ENCODE results near the gene TSEN15.
A peak's percentile ranks its signal among the peaks of the same experiment; 100 is the strongest.
"Not testable (repeated sequence)": the region's sequence is repeated elsewhere in the genome, so short reads cannot be mapped to it uniquely, and the experiment has no call there.

The TSEN15 gene

DNA sequence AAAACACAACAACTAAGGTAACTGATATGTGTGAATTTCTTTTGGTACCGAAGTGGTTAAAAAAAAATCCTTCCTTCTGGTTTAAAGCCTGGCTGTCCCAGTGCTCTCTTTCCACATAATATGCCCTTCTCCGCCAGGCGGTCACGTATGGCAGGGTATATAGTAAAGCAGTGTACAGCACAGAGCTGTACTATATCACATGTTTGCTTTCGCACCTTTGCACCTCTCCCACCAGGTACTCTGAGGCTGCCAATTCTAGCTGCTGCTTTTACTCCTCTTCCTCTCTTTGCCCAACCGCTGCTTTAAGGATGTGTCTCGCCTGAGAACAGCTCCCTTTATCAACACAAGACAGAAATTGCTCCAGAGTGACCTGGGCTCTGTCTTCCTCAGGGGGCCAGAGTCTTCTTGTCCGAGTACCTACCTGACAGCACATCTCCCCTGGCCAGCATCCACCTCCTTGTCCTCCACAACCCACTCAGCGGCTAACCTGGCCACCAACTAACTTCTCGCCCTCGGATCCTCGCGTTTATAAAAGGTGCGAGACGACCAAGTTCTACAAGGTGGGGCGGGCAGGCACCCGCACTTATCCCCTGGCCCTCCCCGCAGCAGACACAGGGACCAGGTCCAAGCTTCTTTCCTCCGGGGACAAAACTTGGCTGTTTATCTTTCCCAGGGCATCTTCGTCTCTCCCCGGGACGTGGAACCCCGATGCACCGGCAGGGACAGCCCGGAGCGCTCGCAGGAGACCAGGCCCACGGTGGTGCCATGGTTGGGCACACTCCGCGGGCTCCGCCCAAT lies 15.6 kb upstream of the TSEN15 start:
- TF ChIP-seq, protein P1, sequence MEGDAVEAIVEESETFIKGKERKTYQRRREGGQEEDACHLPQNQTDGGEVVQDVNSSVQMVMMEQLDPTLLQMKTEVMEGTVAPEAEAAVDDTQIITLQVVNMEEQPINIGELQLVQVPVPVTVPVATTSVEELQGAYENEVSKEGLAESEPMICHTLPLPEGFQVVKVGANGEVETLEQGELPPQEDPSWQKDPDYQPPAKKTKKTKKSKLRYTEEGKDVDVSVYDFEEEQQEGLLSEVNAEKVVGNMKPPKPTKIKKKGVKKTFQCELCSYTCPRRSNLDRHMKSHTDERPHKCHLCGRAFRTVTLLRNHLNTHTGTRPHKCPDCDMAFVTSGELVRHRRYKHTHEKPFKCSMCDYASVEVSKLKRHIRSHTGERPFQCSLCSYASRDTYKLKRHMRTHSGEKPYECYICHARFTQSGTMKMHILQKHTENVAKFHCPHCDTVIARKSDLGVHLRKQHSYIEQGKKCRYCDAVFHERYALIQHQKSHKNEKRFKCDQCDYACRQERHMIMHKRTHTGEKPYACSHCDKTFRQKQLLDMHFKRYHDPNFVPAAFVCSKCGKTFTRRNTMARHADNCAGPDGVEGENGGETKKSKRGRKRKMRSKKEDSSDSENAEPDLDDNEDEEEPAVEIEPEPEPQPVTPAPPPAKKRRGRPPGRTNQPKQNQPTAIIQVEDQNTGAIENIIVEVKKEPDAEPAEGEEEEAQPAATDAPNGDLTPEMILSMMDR (IDR thresholded peaks at IDR 0.05; ENCODE audit: extremely low read depth, missing control alignments): no peak
- no peak for DNase-seq (ENCODE audit: low spot score)

DNA sequence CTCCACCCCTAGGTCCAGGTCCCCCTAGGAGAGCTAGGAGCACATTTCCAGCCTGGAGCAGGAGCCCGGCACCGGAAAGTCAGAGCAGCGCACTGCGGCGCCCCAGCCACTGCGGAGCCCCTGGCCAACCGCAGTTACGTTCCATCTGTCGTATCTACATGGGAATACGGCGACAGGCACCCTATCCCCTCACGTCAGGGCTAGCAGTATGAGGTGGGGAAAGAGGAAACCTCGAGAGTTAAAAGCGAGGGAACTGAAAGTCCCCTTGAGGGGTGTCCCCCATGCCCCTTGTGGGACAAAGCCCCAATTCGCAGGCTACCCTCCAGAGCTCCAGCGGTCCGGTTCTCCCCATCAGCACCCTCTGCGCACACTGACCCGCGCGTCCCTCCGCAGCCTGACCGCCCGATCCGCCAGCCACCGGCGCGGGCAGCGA lies 15.0 kb upstream of the TSEN15 start:
- DNase-seq (ENCODE audit: low spot score): peak; percentile 41

DNA sequence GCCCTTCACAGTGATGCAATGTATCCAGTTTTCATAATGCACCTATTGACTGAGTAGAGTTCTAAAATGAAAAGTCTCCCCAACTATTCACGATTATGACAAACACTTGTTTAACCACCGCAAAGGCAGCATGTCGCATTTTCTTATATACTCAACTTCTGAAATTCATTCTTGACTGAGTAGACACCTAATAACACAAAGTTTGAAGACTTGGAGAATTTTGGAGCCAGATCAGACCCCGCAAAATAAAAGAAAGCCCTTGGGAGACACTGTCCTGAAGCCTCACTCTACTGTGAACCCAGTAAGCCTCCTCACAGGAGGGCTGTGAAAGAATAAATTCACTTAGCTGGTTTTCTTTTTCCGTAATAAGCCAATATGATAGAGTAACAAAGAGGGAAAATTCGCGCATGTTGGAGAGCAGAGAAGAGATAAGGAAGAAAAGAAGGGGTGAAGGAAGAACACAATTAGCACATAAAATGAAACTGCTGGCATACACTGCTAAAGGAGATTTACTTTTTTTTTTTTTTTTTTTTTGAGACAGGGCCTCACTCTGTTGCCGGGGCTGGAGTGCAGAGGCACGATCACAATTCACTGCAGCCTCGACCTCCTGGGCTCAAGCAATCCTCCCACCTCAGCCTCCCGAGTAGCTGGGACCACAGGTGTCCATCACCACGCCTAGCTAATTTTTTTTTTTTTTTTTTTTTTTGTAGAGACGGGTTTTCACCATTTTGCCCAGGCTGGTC lies 13.5 kb upstream of the TSEN15 start:
- no peak for DNase-seq (ENCODE audit: low spot score)
- TF ChIP-seq, protein P1 (IDR thresholded peaks at IDR 0.05; ENCODE audit: extremely low read depth, missing control alignments): no peak

More for the DNA sequence above, 15.0 kb upstream of the TSEN15 start:
- TF ChIP-seq, protein P1 (IDR thresholded peaks at IDR 0.05; ENCODE audit: extremely low read depth, missing control alignments): no peak

DNA sequence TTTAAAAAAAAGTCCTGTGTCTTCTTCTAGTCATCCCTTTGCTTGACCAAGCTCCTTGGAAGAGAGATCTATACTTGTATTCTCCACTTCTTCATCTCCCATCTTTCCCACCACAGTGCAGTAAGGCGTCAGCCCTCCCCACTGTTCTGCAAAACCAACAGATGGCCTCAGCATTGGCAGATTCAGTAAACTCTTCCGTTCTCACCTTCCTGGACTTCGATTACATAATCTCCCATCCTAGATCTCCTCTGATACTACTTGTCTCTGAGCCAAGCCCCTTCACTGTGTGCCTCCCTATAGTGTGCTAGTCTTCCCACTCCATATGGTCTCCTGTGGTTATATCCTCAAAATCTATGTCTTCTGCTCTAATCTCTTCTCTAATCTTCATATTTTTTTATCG lies 12.4 kb upstream of the TSEN15 start:
- DNase-seq (ENCODE audit: low spot score): no peak
- TF ChIP-seq, protein P1 (IDR thresholded peaks at IDR 0.05; ENCODE audit: extremely low read depth, missing control alignments): no peak

DNA sequence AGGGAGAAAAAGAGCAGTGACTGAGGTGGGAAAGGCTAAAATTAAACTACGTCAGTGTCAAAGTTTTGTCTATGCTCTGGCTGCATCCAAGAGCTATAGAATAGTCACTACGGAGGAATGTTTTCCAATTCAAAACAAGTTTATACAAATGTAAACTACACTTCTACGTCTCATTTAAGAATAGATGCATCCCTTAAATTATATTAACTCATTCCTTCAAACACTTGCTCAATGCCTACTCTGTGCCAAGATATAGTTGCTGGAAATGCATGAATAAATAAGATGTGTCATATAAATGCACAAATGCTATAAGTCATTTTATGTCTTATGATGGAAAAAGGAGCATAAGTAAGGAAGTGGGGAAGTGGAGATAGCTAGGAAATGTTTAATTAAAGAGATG lies 9.8 kb upstream of the TSEN15 start:
- no peak for DNase-seq (ENCODE audit: low spot score)
- TF ChIP-seq, protein P1 (IDR thresholded peaks at IDR 0.05; ENCODE audit: extremely low read depth, missing control alignments): no peak

DNA sequence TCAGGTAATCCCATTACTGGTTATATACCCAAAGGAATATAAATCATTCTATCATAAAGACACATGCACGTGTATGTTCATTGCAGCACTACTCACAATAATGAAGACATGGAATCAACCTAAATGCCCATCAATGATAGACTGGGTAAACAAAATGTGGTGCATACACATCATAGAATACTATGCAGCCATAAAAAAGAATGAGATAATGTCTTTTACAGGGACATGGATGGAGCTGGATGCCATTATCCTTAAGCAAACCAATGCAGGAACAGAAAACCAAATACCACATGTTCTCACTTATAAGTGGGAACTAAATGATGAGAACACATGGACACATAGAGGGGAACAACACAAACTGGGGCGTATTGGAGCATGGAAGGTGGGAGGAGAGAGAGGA lies 8.2 kb upstream of the TSEN15 start:
- DNase-seq (ENCODE audit: low spot score): not testable (repeated sequence)

DNA sequence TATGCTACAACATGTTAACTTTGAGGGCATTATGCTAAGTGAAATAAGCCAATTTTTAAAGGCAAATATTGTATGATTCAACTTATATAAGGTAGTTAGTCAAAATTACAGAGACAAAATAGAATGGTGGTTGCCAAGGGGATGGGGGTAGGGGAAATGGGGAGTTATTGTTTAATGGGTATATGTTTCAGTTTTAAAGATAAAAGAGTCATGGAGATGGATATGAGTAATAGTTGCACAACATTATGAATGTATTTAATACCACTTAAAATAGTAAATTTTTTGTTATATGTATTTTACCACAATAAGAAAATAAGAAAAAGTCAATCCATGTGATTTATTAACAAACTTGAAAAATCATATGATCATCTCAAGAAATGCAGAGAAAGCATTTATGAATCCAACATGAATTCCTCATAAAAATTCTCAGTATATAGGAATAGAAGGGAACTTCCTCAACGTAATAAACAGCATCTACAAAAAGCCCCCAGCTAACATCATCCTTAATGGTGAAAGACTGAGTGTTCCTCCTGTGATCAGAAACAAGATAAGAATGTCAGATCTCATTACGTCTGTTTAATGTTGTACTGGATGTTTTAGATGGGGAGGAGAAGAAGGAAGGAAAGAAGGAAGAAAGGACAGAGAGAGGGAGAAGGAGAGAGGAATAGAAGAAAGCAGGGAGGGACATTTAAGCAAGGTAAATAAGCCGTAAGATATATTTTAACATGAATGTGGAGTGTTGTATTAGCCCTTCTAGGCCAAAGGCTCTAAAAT lies 6.7 kb upstream of the TSEN15 start:
- TF ChIP-seq, protein P1 (IDR thresholded peaks at IDR 0.05; ENCODE audit: extremely low read depth, missing control alignments): no peak
- no peak for DNase-seq (ENCODE audit: low spot score)

DNA sequence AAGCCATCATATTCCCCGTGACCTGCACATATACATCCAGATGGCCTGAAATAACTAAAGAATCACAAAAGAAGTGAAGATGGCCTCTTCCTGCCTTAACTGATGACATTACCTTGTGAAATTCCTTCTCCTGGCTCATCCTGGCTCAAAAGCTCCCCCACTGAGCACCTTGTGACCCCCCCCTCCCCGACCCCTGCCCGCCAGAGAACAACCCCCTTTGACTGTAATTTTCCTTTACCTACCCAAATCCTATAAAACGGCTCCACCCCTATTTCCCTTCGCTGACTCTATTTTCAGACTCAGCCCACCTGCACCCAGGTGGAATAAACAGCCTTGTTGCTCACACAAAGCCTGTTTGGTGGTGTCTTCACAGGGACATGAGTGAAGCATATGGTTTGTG lies 4.0 kb upstream of the TSEN15 start:
- not testable (repeated sequence) for DNase-seq (ENCODE audit: low spot score)

Data from GM20000 (cell line).